ENCODE results near the gene NTMT1. TPM values are rescaled to one million over a fixed set of nuclear protein-coding genes. Genes with fewer than 3 reads are reported as not detected.
"Not testable (repeated sequence)": the region's sequence is repeated elsewhere in the genome, so short reads cannot be mapped to it uniquely, and the experiment has no call there.

The NTMT1 gene
- total RNA-seq, 4 donors from 2014 or later: 11.9 to 35.5 (median 26.6) TPM

DNA sequence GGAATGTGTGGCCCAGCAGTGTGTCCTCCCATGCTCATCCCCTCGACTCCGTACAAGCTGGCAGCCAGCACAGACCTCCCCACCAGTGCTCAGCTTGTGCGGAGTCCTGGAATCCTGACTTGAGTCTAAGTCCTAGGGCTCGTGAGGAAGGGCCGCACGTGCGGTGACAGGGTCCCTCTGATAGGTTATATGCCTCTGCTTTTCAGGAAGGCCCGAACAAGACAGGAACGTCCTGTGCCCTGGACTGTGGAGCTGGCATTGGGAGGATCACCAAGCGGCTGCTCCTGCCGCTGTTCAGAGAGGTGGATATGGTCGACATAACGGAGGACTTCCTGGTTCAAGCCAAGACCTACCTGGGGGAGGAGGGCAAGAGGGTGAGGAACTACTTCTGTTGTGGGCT, 7.9 kb downstream of the NTMT1 start:
- no peak overlapping the region for H3K4me3 ChIP-seq
- DNase-seq: no peak
- H3K27me3 ChIP-seq: no peaks in the 10 kb centered on the region
- peaks cover 0 to 11% (median 0%) of the 10 kb centered on the region in 4 donors for H3K4me1 ChIP-seq
- H3K27ac ChIP-seq: no peak overlapping the region
- peaks cover 0 to 79% (median 0%) of the 10 kb centered on the region in 3 donors for H3K36me3 ChIP-seq
- TF ChIP-seq, protein P1, sequence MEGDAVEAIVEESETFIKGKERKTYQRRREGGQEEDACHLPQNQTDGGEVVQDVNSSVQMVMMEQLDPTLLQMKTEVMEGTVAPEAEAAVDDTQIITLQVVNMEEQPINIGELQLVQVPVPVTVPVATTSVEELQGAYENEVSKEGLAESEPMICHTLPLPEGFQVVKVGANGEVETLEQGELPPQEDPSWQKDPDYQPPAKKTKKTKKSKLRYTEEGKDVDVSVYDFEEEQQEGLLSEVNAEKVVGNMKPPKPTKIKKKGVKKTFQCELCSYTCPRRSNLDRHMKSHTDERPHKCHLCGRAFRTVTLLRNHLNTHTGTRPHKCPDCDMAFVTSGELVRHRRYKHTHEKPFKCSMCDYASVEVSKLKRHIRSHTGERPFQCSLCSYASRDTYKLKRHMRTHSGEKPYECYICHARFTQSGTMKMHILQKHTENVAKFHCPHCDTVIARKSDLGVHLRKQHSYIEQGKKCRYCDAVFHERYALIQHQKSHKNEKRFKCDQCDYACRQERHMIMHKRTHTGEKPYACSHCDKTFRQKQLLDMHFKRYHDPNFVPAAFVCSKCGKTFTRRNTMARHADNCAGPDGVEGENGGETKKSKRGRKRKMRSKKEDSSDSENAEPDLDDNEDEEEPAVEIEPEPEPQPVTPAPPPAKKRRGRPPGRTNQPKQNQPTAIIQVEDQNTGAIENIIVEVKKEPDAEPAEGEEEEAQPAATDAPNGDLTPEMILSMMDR (IDR thresholded peaks at IDR 0.05): no peak
- TF ChIP-seq POLR2A (IDR thresholded peaks at IDR 0.05): no peak
- no peaks in the 10 kb centered on the region for H3K9me3 ChIP-seq

DNA sequence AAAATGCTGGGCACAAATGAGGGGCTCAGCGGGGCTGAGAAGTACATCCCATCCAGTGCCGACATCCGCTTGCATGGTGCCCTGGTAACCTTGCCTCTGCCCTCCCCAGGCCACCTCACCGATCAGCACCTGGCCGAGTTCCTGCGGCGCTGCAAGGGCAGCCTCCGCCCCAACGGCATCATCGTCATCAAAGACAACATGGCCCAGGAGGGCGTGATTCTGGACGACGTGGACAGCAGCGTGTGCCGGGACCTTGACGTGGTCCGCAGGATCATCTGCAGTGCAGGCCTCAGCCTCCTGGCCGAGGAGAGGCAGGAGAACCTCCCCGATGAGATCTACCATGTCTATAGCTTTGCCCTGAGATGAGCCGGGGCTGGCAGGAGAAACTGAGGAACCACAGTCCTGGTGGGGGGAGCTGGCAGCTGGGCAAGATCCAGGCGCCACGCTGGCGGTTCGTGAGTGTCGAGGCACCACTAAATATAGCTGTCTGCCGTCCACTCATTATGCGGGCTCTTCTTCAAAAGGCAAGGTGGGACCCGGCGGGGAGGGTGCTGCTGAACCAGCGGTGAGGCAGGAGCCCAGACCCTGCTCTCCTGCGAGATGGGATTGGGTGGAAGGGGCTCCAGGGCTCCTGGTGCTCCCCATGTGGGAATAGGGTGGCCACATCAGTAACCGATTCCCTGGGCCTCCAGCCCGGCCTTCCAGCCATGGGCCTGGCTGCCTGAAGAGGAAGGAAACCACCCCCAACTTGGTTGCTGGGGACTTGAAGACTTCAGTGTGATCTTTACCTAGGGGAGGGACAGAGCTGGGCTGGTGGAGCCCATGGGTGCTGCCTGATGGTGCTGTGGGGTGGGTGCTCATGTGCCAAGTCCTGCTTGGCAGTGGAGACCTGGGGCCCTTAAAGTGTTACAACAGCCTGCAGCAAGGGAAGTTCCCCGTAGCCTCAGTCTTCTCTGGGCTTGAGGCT, 9.4 kb downstream of the NTMT1 start:
- Histone ChIP-seq H3K4me3 (no peak overlapping the region), H3K27ac (no peak overlapping the region), H3K27me3 (no peaks in the 10 kb centered on the region), H3K4me1 (peaks cover 0 to 7% (median 1%) of the 10 kb centered on the region in 4 donors), H3K36me3 (peaks cover 0 to 87% (median 0%) of the 10 kb centered on the region in 3 donors), H3K9me3 (no peaks in the 10 kb centered on the region)
- no peak for TF ChIP-seq POLR2A (IDR thresholded peaks at IDR 0.05)
- TF ChIP-seq, protein P1 (IDR thresholded peaks at IDR 0.05): no peak
- no peak for DNase-seq

DNA sequence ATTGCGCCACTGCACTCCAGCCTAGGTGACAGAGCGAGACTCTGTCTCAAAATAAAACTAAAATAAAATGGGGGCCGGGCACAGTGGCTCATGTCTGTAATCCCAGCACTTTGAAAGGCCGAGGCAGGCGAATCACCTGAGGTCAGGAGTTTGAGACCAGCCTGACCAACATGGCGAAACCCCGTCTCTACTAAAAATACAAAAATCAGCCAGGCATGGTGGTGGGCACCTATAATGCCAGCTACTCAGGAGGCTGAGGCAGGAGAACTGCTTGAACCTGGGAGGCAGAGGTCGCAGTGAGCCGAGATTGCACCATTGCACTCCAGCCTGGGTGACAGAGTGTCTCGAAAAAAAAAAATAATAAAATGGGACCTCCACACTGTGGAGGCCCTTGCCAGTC, 10.4 kb downstream of the NTMT1 start:
- Histone ChIP-seq H3K4me1 (peaks cover 0 to 16% (median 10%) of the 10 kb centered on the region in 4 donors), H3K36me3 (peaks cover 0 to 82% (median 0%) of the 10 kb centered on the region in 3 donors)
- not testable (repeated sequence) for H3K9me3 ChIP-seq, H3K27me3 ChIP-seq, H3K4me3 ChIP-seq, H3K27ac ChIP-seq, DNase-seq

DNA sequence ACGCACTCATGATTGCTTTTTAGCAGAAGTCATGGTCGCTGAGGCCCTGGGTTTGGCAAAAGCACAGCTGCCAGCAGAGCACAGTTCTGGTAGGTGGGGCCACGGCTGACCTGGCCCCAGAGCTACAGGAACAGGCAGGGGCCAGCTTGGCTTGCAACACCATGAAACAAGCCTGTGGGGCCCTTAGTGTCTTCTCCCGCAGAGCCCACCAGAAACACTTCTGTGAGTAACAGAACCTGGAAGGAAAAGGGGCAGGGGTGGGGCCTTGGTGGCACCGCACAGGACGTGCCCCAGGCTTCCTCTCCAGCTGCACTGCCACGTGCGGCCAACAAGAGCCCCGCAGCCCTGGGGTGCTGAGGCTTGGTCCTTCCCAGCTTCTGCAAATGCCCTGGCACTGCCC, 11.1 kb downstream of the NTMT1 start:
- no peak overlapping the region for H3K4me3 ChIP-seq
- H3K4me1 ChIP-seq: peaks cover 0 to 18% (median 11%) of the 10 kb centered on the region in 4 donors
- H3K9me3 ChIP-seq: no peaks in the 10 kb centered on the region
- peaks cover 0 to 75% (median 0%) of the 10 kb centered on the region in 3 donors for H3K36me3 ChIP-seq
- H3K27me3 ChIP-seq: no peaks in the 10 kb centered on the region
- TF ChIP-seq, protein P1 (IDR thresholded peaks at IDR 0.05): no peak
- no peak for TF ChIP-seq POLR2A (IDR thresholded peaks at IDR 0.05)
- DNase-seq: no peak
- no peak overlapping the region for H3K27ac ChIP-seq

DNA sequence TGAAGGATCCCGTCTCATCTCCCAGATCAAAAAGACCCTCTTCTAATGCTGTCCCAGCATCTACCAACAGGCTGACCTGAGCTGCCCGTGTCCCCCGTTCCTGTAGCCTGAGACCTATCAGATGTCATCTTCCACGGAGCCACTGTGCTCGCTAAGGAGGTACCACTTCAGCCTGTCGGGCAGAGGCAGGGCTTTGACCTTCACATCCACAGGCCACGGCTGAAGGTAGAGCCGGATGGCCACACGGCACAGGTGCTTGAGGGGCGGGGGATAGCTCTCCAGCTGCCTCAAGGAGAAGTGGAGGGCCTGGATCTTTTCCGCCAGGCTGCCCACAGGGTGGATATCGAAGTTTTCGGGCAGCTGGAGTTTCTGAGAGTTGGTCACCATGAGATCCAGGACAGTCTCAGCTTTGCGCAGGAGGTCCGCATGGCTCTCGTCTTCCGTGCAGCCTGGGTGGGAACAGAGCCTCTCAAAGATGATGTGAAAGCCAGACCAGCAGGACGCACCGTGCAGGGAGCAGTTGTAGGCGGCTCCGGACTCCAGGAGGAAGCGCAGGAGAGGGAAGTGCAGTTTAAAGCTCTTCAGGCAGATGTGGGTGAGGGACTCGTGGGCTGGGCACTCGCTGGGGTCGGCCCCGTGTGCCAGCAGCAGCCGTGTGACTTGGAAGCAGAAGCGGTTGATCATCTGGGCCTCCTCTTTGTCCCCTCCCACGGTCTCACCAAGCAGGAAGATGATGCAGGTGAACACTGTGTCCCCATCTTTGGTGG, 11.9 kb downstream of the NTMT1 start:
- no peaks in the 10 kb centered on the region for H3K9me3 ChIP-seq
- peaks cover 0 to 18% (median 11%) of the 10 kb centered on the region in 4 donors for H3K4me1 ChIP-seq
- H3K27me3 ChIP-seq: no peaks in the 10 kb centered on the region
- H3K27ac ChIP-seq: no peak overlapping the region
- TF ChIP-seq POLR2A (IDR thresholded peaks at IDR 0.05): no peak
- TF ChIP-seq, protein P1 (IDR thresholded peaks at IDR 0.05): no peak
- DNase-seq: no peak
- no peak overlapping the region for H3K4me3 ChIP-seq
- H3K36me3 ChIP-seq: peaks cover 0 to 68% (median 0%) of the 10 kb centered on the region in 3 donors
